ENCODE measurements around the gene KANSL1L.

KANSL1L gene

DNA sequence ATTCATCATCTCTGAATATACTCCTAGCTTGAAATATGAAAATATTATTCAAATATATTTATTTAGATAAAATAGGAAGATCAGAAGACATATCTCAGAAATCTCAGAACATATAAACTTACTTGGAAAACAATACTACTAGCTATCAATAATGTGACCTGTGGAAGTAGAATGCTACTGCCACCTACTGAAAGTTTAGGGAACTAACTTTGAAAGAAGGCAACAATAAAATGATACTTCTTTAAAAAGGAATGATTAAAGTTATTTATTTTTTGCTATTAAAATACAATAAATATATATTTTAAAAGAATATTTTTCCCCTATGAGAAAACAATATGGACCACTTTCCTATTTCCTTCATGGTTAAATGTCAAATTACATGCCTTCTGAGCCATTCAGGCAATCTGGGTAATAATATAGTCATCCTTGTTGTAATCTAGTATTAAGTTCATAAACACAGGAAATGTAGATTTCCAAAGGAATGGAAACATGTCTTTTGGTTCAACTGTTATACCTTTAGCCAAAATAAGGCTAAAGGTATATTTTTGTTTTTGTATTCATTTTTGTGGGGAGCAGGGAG lies 28.1 kb upstream of the KANSL1L start:
- Histone ChIP-seq H3K79me2 (ENCODE audit: insufficient read depth, low read length) (no peaks in the 10 kb centered on the region), H3K9me2 (replicated peaks; ENCODE audit: insufficient read depth, low read length) (no peaks in the 10 kb centered on the region), H3K4me2 (ENCODE audit: low read depth, low read length, poor library complexity, severe bottlenecking) (no peak overlapping the region), H3K27me3 (ENCODE audit: low read length) (no peaks in the 10 kb centered on the region), H3K9ac (ENCODE audit: low read length) (no peak overlapping the region), H3K4me3 (ENCODE audit: insufficient read depth, low read length, poor library complexity, severe bottlenecking) (no peak overlapping the region), H2AFZ (ENCODE audit: low read depth, low read length, severe bottlenecking) (no peak overlapping the region), H4K20me1 (ENCODE audit: low read depth, low read length) (no peaks in the 10 kb centered on the region), H3K36me3 (ENCODE audit: low read length) (no peaks in the 10 kb centered on the region), H3K9me3 (ENCODE audit: insufficient read depth, low read length) (no peaks in the 10 kb centered on the region), H3K27ac (ENCODE audit: low read depth, low read length) (no peak overlapping the region), H3F3A (ENCODE audit: insufficient read depth) (no peaks in the 10 kb centered on the region)
- TF ChIP-seq, protein P1, sequence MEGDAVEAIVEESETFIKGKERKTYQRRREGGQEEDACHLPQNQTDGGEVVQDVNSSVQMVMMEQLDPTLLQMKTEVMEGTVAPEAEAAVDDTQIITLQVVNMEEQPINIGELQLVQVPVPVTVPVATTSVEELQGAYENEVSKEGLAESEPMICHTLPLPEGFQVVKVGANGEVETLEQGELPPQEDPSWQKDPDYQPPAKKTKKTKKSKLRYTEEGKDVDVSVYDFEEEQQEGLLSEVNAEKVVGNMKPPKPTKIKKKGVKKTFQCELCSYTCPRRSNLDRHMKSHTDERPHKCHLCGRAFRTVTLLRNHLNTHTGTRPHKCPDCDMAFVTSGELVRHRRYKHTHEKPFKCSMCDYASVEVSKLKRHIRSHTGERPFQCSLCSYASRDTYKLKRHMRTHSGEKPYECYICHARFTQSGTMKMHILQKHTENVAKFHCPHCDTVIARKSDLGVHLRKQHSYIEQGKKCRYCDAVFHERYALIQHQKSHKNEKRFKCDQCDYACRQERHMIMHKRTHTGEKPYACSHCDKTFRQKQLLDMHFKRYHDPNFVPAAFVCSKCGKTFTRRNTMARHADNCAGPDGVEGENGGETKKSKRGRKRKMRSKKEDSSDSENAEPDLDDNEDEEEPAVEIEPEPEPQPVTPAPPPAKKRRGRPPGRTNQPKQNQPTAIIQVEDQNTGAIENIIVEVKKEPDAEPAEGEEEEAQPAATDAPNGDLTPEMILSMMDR (IDR thresholded peaks at IDR 0.05; ENCODE audit: insufficient read depth, low read length, poor library complexity, severe bottlenecking) = peak; percentile 48
- no peak for TF ChIP-seq EZH2phosphoT487 (conservative IDR thresholded peaks at IDR 0.05; ENCODE audit: low read length)

DNA sequence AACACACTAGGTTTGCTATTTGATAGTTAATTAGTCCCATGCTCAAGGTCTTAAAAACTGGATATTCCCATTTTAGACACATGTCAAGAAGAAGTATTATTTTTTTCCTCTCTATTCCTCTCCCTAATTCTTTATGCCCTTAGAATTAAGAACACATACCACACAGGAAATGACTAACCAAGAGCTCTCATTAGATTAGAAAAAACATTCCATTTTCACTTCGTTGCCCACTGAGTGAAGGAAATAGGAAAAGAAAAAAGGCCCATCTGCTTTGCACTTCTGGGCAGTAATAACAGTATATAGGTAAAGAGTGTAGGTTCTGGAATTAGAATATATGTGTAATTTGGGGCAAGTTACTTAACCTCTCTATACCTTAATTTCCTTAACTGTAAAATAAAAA lies 27.1 kb upstream of the KANSL1L start:
- H3K9me3 ChIP-seq (ENCODE audit: insufficient read depth, low read length) = no peaks in the 10 kb centered on the region
- TF ChIP-seq, protein P1 (IDR thresholded peaks at IDR 0.05; ENCODE audit: insufficient read depth, low read length, poor library complexity, severe bottlenecking) = no peak
- TF ChIP-seq EZH2phosphoT487 (conservative IDR thresholded peaks at IDR 0.05; ENCODE audit: low read length) = no peak
- no peak overlapping the region for H3K9ac ChIP-seq (ENCODE audit: low read length)
- H3K9me2 ChIP-seq (replicated peaks; ENCODE audit: insufficient read depth, low read length) = no peaks in the 10 kb centered on the region
- no peak overlapping the region for H3K27ac ChIP-seq (ENCODE audit: low read depth, low read length)
- no peak overlapping the region for H3K4me3 ChIP-seq (ENCODE audit: insufficient read depth, low read length, poor library complexity, severe bottlenecking)
- no peaks in the 10 kb centered on the region for H3K79me2 ChIP-seq (ENCODE audit: insufficient read depth, low read length)
- no peaks in the 10 kb centered on the region for H3K27me3 ChIP-seq (ENCODE audit: low read length)
- H4K20me1 ChIP-seq (ENCODE audit: low read depth, low read length) = no peaks in the 10 kb centered on the region
- no peaks in the 10 kb centered on the region for H3K36me3 ChIP-seq (ENCODE audit: low read length)
- no peak overlapping the region for H3K4me2 ChIP-seq (ENCODE audit: low read depth, low read length, poor library complexity, severe bottlenecking)
- no peaks in the 10 kb centered on the region for H3F3A ChIP-seq (ENCODE audit: insufficient read depth)
- no peak overlapping the region for H2AFZ ChIP-seq (ENCODE audit: low read depth, low read length, severe bottlenecking)

DNA sequence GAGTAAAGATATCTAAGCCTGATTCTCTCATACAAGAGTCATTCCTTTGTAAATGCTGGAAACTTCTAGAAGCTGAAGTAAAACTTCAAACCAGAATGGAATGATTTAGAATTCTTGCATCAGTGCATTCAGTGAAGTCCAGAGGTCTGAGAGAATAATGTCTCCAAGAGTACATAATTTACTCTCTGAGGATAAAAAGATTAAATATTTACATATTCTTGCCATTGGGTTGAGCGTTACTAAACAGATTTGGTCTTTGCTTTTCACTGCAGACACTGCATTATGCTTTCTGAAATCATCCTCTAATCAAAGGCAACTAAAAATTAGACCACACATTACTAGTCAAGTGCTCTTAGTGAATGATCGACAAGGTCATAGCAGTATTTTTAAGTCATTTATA lies 26.5 kb upstream of the KANSL1L start:
- no peak overlapping the region for H3K4me2 ChIP-seq (ENCODE audit: low read depth, low read length, poor library complexity, severe bottlenecking)

More for the DNA sequence above, 26.5 kb upstream of the KANSL1L start:
- Histone ChIP-seq H2AFZ (ENCODE audit: low read depth, low read length, severe bottlenecking) (no peak overlapping the region), H3K9me3 (ENCODE audit: insufficient read depth, low read length) (no peaks in the 10 kb centered on the region), H3K79me2 (ENCODE audit: insufficient read depth, low read length) (no peaks in the 10 kb centered on the region), H3K27me3 (ENCODE audit: low read length) (no peaks in the 10 kb centered on the region), H3K9ac (ENCODE audit: low read length) (no peak overlapping the region), H3F3A (ENCODE audit: insufficient read depth) (no peaks in the 10 kb centered on the region), H3K36me3 (ENCODE audit: low read length) (no peaks in the 10 kb centered on the region), H3K9me2 (replicated peaks; ENCODE audit: insufficient read depth, low read length) (no peaks in the 10 kb centered on the region), H3K4me3 (ENCODE audit: insufficient read depth, low read length, poor library complexity, severe bottlenecking) (no peak overlapping the region), H3K27ac (ENCODE audit: low read depth, low read length) (no peak overlapping the region), H4K20me1 (ENCODE audit: low read depth, low read length) (no peaks in the 10 kb centered on the region)
- TF ChIP-seq, protein P1 (IDR thresholded peaks at IDR 0.05; ENCODE audit: insufficient read depth, low read length, poor library complexity, severe bottlenecking) = no peak
- no peak for TF ChIP-seq EZH2phosphoT487 (conservative IDR thresholded peaks at IDR 0.05; ENCODE audit: low read length)
